ENCODE results near the gene SPTLC2. TPM values are rescaled to one million over a fixed set of nuclear protein-coding genes. Genes with fewer than 3 reads are reported as not detected.
A peak's percentile ranks its signal among the peaks of the same experiment; 100 is the strongest.
"Not testable (repeated sequence)": the region's sequence is repeated elsewhere in the genome, so short reads cannot be mapped to it uniquely, and the experiment has no call there.

The SPTLC2 gene
- total RNA-seq, 6 experiments from 2014 or later, result 51.2 to 59.2 (median 52.3) TPM

- Mint-ChIP-seq H3K9me3 (no peaks in the 10 kb centered on the region), H3K4me3 (no peak overlapping the region), H3K27ac (no peak overlapping the region), H3K27me3 (ENCODE audit: insufficient read depth) (peaks cover 3% of the 10 kb centered on the region; the same call in 1 of the 2 replicates), H3K4me1 (ENCODE audit: low read depth) (peaks cover 11% of the 10 kb centered on the region; the same call in 1 of the 2 replicates), H3K36me3 (ENCODE audit: low read depth) (peaks cover 32% of the 10 kb centered on the region)
- DNase-seq, result no peak
- no peak for TF ChIP-seq CTCF (IDR thresholded peaks at IDR 0.05)
These were observed 86.5 kb downstream of the SPTLC2 start for GRCh38 chr14:77529963-77530362.

GRCh38 chr14:77529213-77529612 lies 87.2 kb downstream of the SPTLC2 start:
- H3K9me3 Mint-ChIP-seq, result no peaks in the 10 kb centered on the region
- H3K27ac Mint-ChIP-seq, result no peak overlapping the region
- H3K4me1 Mint-ChIP-seq (ENCODE audit: low read depth), result peaks cover 11% of the 10 kb centered on the region; the same call in 1 of the 2 replicates
- H3K36me3 Mint-ChIP-seq (ENCODE audit: low read depth), result peaks cover 27% of the 10 kb centered on the region
- peaks cover 3% of the 10 kb centered on the region; the same call in 1 of the 2 replicates for H3K27me3 Mint-ChIP-seq (ENCODE audit: insufficient read depth)
- DNase-seq, result no peak
- no peak overlapping the region for H3K4me3 Mint-ChIP-seq
- no peak for TF ChIP-seq CTCF (IDR thresholded peaks at IDR 0.05)

GRCh38 chr14:77528701-77529100 lies 87.7 kb downstream of the SPTLC2 start:
- not testable (repeated sequence) for DNase-seq
- H3K36me3 Mint-ChIP-seq (ENCODE audit: low read depth), result peaks cover 22% of the 10 kb centered on the region

GRCh38 chr14:77526266-77526665 lies 90.2 kb downstream of the SPTLC2 start:
- Mint-ChIP-seq H3K4me1 (ENCODE audit: low read depth) (peaks cover 15% of the 10 kb centered on the region; the same call in 1 of the 2 replicates), H3K36me3 (ENCODE audit: low read depth) (peaks cover 14% of the 10 kb centered on the region), H3K9me3 (no peaks in the 10 kb centered on the region), H3K27me3 (ENCODE audit: insufficient read depth) (peaks cover 3% of the 10 kb centered on the region; the same call in 1 of the 2 replicates), H3K27ac (0 out of 2 replicates have a peak overlapping the region, but pooled peaks have one; percentile 36), H3K4me3 (no peak overlapping the region)
- DNase-seq, result no peak
- no peak for TF ChIP-seq CTCF (IDR thresholded peaks at IDR 0.05)

More at GRCh38 chr14:77528701-77529100, 87.7 kb downstream of the SPTLC2 start:
- H3K27me3 Mint-ChIP-seq (ENCODE audit: insufficient read depth); H3K4me3 Mint-ChIP-seq; H3K27ac Mint-ChIP-seq; H3K9me3 Mint-ChIP-seq: not testable (repeated sequence)
- H3K4me1 Mint-ChIP-seq (ENCODE audit: low read depth), result peaks cover 11% of the 10 kb centered on the region; the same call in 1 of the 2 replicates

- Mint-ChIP-seq H3K4me1 (ENCODE audit: low read depth) (peaks cover 10% of the 10 kb centered on the region; the same call in 1 of the 2 replicates), H3K36me3 (ENCODE audit: low read depth) (peaks cover 19% of the 10 kb centered on the region), H3K27me3 (ENCODE audit: insufficient read depth) (peaks cover 2% of the 10 kb centered on the region), H3K4me3 (no peak overlapping the region), H3K27ac (peak overlapping the region; percentile 5), H3K9me3 (no peaks in the 10 kb centered on the region)
- no peak for DNase-seq
- TF ChIP-seq CTCF (IDR thresholded peaks at IDR 0.05), result no peak
These were observed 91.9 kb downstream of the SPTLC2 start for GRCh38 chr14:77524536-77524935.

- peaks cover 2% of the 10 kb centered on the region for H3K27me3 Mint-ChIP-seq (ENCODE audit: insufficient read depth)
- no peaks in the 10 kb centered on the region for H3K9me3 Mint-ChIP-seq
- H3K4me1 Mint-ChIP-seq (ENCODE audit: low read depth), result peaks cover 10% of the 10 kb centered on the region; the same call in 1 of the 2 replicates
- no peak overlapping the region for H3K4me3 Mint-ChIP-seq
- H3K36me3 Mint-ChIP-seq (ENCODE audit: low read depth), result peaks cover 25% of the 10 kb centered on the region
- no peak for TF ChIP-seq CTCF (IDR thresholded peaks at IDR 0.05)
- no peak for DNase-seq
- H3K27ac Mint-ChIP-seq, result peak overlapping the region; percentile 45
These were observed 93.3 kb downstream of the SPTLC2 start for GRCh38 chr14:77523109-77523508.
